ENCODE measurements around the gene LRCH3. TPM values are rescaled to one million over a fixed set of nuclear protein-coding genes. Genes with fewer than 3 reads are reported as not detected.

The LRCH3 gene
- total and polyA plus RNA-seq, 2 of the 13 experiments (the other 11 are each of a cell fraction or from before 2014, with no cell fraction given): 25.5 to 103 TPM

DNA sequence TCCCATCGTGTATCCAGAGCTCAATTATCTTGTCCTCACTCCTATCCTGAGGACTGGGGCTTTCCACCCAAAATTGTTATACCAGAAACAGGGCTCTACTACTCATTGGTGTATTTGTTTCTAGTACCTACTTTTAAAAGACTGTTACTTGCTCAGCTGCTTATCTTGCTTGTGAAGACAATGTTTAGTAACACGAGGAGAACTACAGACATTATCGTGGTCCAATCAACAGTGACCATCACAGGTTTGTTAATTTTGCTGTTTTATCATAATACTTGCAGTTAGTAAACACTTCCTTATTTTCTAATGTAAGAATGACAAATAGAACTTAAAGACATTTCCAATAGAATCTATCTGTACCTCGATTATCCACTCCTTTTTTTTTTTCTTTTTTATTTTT is 13.5 kb downstream of the LRCH3 start:
- Histone ChIP-seq H3K4me2 (ENCODE audit: low read depth, low read length) (no peak overlapping the region), H3K9me3 (ENCODE audit: low read length) (no peaks in the 10 kb centered on the region), H4K20me1 (ENCODE audit: insufficient read depth, low read length) (peaks cover 16% of the 10 kb centered on the region; the same call in 1 of the 2 replicates), H3K4me3 (replicated peaks in 1 of 3; ENCODE audit: insufficient read depth in 1 of 3, low read depth in 2 of 3, low read length in 3 of 3) (no peak overlapping the region), H3K4me1 (ENCODE audit: insufficient read depth, low read length) (peaks cover 16% of the 10 kb centered on the region; the same call in 1 of the 2 replicates), H3K27me3 (ENCODE audit: control insufficient read depth in 1 of 2, insufficient read depth in 2 of 2, low read length in 2 of 2) (no peaks in the 10 kb centered on the region; a peak in 1 of 5 replicates), H3K9ac (ENCODE audit: insufficient read depth, low read depth, low read length) (no peak overlapping the region), H3K27ac (ENCODE audit: extremely low read length, insufficient read depth, low read length) (no peak overlapping the region), H3K36me3 (replicated peaks in 1 of 2; ENCODE audit: control insufficient read depth in 1 of 2, insufficient read depth in 2 of 2, low read length in 2 of 2) (peaks cover 0 to 8% of the 10 kb centered on the region in 2 experiments; a peak in 1 of 5 replicates), H2AFZ (ENCODE audit: low read length) (no peak overlapping the region), H3K79me2 (ENCODE audit: insufficient read depth, low read length) (peaks cover 75% of the 10 kb centered on the region)
- no peak for FAIRE-seq
- no peak for DNase-seq (ENCODE audit: low spot score)
- ChIA-PET CTCF (ENCODE audit: low intra/inter-chr PET ratio, low total read pairs) (no interaction called here), POLR2A (no interaction called here)
- intact Hi-C loops (cut with micrococcal nuclease; ENCODE audit: unreplicated experiment) (no loop called here), in situ Hi-C loops (cut with HindIII; ENCODE audit: extremely low pct_ligation_motif_present, low pct_unique_long_range_greater_than_20kb) (no loop called here)
- no TSS peak for BruUV-seq (replicated peaks)
- TF ChIP-seq, protein P1, sequence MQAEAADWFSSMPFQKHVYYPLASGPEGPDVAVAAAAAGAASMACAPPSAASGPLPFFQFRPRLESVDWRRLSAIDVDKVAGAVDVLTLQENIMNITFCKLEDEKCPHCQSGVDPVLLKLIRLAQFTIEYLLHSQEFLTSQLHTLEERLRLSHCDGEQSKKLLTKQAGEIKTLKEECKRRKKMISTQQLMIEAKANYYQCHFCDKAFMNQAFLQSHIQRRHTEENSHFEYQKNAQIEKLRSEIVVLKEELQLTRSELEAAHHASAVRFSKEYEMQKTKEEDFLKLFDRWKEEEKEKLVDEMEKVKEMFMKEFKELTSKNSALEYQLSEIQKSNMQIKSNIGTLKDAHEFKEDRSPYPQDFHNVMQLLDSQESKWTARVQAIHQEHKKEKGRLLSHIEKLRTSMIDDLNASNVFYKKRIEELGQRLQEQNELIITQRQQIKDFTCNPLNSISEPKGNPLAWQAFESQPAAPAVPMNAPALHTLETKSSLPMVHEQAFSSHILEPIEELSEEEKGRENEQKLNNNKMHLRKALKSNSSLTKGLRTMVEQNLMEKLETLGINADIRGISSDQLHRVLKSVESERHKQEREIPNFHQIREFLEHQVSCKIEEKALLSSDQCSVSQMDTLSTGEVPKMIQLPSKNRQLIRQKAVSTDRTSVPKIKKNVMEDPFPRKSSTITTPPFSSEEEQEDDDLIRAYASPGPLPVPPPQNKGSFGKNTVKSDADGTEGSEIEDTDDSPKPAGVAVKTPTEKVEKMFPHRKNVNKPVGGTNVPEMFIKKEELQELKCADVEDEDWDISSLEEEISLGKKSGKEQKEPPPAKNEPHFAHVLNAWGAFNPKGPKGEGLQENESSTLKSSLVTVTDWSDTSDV (CRISPR knock-in tag; IDR thresholded peaks at IDR 0.05): no peak
- no peak for TF ChIP-seq ZKSCAN1 (IDR thresholded peaks at IDR 0.05; ENCODE audit: low read length)
- no peak for TF ChIP-seq CTCF (CRISPR knock-in tag; IDR thresholded peaks at IDR 0.05)
- no peak for TF ChIP-seq IKZF1 (IDR thresholded peaks at IDR 0.05)
- TF ChIP-seq, protein P2, sequence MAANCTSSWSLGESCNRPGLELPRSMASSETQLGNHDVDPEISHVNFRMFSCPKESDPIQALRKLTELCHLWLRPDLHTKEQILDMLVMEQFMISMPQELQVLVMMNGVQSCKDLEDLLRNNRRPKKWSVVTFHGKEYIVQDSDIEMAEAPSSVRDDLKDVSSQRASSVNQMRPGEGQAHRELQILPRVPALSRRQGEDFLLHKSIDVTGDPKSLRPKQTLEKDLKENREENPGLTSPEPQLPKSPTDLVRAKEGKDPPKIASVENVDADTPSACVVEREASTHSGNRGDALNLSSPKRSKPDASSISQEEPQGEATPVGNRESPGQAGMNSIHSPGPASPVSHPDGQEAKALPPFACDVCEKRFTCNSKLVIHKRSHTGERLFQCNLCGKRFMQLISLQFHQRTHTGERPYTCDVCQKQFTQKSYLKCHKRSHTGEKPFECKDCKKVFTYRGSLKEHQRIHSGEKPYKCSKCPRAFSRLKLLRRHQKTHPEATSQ (CRISPR knock-in tag; IDR thresholded peaks at IDR 0.05; ENCODE audit: borderline replicate concordance): no peak
- ATAC-seq: no peak
- WGBS (ENCODE audit: low lambda C conversion rate): 89% methylated on average over 4 of the region's 4 CpGs
